Gastroesophageal sphincter (tissue), 4 donors: Measurements from ENCODE around the gene NCBP2L. TPM values are rescaled to one million over a fixed set of nuclear protein-coding genes. Genes with fewer than 3 reads are reported as not detected.

Experiments used
- ATAC-seq: fragments of 150-250 bp; one replicate; pipeline ENCODE4 v1.9.1; 2016; ENCODE audit warnings: mild to moderate bottlenecking, moderate library complexity
- H3K27ac ChIP-seq, 4 donors: fragments of 200-600 bp; sonication (generic) in 3 of 4; 1 replicate in 3 of 4; 2 replicates in 1 of 4; pipeline ENCODE4 v1.5.1; 2016 to 2019
- H3K27me3 ChIP-seq: fragments of 200-600 bp; sonication (generic); one replicate; pipeline ENCODE4 v1.5.1; 2019
- H3K36me3 ChIP-seq, 2 donors: fragments of 200-600 bp; sonication (generic); one replicate each; pipeline ENCODE4 v1.5.1; 2019; ENCODE audit warnings: control low read depth in 1 of 2
- H3K4me1 ChIP-seq, 3 donors: fragments of 200-600 bp; sonication (generic); 1 replicate in 2 of 3; 2 replicates in 1 of 3; pipeline ENCODE4 v1.5.1; 2016 to 2019; ENCODE audit warnings: control low read depth in 2 of 3
- H3K4me3 ChIP-seq, 2 donors: fragments of 200-600 bp; sonication (generic); one replicate each; pipeline ENCODE4 v1.5.1; 2019; ENCODE audit warnings: mild to moderate bottlenecking in 1 of 2, moderate library complexity in 1 of 2
- H3K9me3 ChIP-seq, 3 donors: fragments of 200-600 bp; sonication (generic); one replicate each; pipeline ENCODE4 v1.5.1; 2017 to 2019; ENCODE audit warnings: control low read depth in 2 of 3
- EP300 ChIP-seq: sonication (generic); formaldehyde crosslinking; IDR thresholded peaks from one replicate; pipeline ENCODE4 v1.6.1; 2017; ENCODE audit warnings: antibody characterized with exemption, mild to moderate bottlenecking
- POLR2A ChIP-seq, 2 donors: fragments of 450-650 bp; IDR thresholded peaks; one replicate each; pipeline ENCODE4 v1.6.1; 2017; ENCODE audit warnings: antibody characterized with exemption in 2 of 2, mild to moderate bottlenecking in 2 of 2, moderate library complexity in 1 of 2
- POLR2AphosphoS5 ChIP-seq: sonication (generic); formaldehyde crosslinking; IDR thresholded peaks from one replicate; pipeline ENCODE4 v1.6.1; 2017; ENCODE audit warnings: antibody characterized with exemption
- WGBS, 2 donors: methylation state at CpG; one replicate each; pipeline ENCODE4 v1.1.5; 2018; ENCODE audit warnings: low coverage in 1 of 2; 5-methylcytosine and 5-hydroxymethylcytosine counted together
- total RNA-seq, 4 donors: library from RNA; depleted of rRNA; stranded (reverse); fragments of >200 nt; gene quantifications; one replicate each; pipeline ENCODE4 v1.1.0, GENCODE V29; 2016
- TF ChIP-seq, protein P1 (sequence below), 4 experiments: fragments of 200-600 bp in 2 of 4; fragments of 450-650 bp in 2 of 4; sonication (generic) in 1 of 4; IDR thresholded peaks; one replicate each; pipeline ENCODE4 v1.5.1; 2017 to 2019; ENCODE audit warnings: antibody characterized with exemption in 4 of 4, mild to moderate bottlenecking in 2 of 4, moderate library complexity in 2 of 4

The NCBP2L gene
- total RNA-seq, 4 donors from 2014 or later, result 0.31 TPM; not detected in 3

DNA sequence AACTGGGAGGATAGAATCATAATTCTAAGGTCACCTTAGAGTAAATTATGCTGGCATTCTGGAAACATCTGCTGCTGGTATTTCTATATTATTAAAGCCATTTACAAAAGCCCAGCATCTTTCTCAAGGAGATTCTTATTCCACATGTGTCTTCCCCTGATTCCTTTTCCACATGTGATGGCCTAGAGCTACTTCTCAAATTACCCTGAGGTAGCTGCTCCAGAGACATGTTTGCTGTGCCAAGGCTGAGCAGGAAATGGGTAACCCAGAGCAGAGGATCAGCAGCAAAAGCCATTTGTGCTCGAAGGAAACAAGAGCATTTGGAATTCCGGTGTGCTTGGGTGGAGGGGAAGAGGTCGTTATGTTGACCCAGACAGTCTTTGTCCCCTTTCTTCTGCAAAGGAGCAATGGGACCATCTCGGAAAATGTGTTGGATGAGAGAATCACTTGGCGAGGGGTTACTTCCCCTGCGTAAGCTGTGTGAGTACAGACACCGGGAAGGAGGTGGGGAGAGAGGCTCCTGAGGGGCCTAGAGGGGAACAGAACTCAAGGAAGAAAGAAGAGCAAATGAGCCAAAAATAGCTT, 26.6 kb upstream of the NCBP2L start:
- Histone ChIP-seq H3K27ac (peak overlapping the region in 2 of 4 donors; percentile 20 to 33), H3K4me1 (peaks cover 10 to 78% (median 20%) of the 10 kb centered on the region in 3 donors), H3K36me3 (no peaks in the 10 kb centered on the region), H3K27me3 (no peaks in the 10 kb centered on the region), H3K9me3 (no peaks in the 10 kb centered on the region), H3K4me3 (no peak overlapping the region)
- ATAC-seq, result no peak
- TF ChIP-seq POLR2AphosphoS5 (no peak), EP300 (no peak), POLR2A (IDR thresholded peaks at IDR 0.05) (no peak)
- TF ChIP-seq, protein P1, sequence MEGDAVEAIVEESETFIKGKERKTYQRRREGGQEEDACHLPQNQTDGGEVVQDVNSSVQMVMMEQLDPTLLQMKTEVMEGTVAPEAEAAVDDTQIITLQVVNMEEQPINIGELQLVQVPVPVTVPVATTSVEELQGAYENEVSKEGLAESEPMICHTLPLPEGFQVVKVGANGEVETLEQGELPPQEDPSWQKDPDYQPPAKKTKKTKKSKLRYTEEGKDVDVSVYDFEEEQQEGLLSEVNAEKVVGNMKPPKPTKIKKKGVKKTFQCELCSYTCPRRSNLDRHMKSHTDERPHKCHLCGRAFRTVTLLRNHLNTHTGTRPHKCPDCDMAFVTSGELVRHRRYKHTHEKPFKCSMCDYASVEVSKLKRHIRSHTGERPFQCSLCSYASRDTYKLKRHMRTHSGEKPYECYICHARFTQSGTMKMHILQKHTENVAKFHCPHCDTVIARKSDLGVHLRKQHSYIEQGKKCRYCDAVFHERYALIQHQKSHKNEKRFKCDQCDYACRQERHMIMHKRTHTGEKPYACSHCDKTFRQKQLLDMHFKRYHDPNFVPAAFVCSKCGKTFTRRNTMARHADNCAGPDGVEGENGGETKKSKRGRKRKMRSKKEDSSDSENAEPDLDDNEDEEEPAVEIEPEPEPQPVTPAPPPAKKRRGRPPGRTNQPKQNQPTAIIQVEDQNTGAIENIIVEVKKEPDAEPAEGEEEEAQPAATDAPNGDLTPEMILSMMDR (IDR thresholded peaks at IDR 0.05), result no peak
- WGBS, 2 donors, result 66 to 80% methylated on average over 3 to 5 of the region's 7 CpGs

DNA sequence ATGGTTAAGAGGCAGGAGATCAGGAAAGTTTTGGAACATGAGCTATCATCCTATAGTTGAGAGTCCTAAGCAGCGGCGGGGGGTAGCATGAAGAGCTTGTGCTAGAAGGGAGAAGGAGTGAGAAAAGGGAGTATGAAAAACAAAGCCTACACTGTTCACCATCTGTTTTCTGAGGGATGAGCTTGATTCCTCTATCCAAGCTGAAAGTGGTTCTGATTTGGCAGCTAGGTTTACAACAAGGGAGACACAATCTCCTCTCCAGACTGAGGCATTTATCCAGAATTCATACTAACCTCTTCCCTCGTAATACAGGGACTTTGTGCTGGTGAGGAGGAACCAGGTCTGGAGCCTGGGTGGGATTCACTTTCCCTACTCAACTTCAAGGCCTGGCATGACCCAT, 25.5 kb upstream of the NCBP2L start:
- no peak for ATAC-seq
- Histone ChIP-seq H3K27ac (peak overlapping the region in 3 of 4 donors; percentile 38 to 61 (median 49)), H3K36me3 (no peaks in the 10 kb centered on the region), H3K4me3 (no peak overlapping the region), H3K9me3 (no peaks in the 10 kb centered on the region), H3K4me1 (peaks cover 5 to 72% (median 13%) of the 10 kb centered on the region in 3 donors), H3K27me3 (no peaks in the 10 kb centered on the region)
- 90 to 100% methylated on average over 2 to 3 of the region's 3 CpGs for WGBS, 2 donors
- TF ChIP-seq, protein P1 (IDR thresholded peaks at IDR 0.05), result no peak
- no peak for TF ChIP-seq POLR2A (IDR thresholded peaks at IDR 0.05)
- no peak for TF ChIP-seq EP300
- no peak for TF ChIP-seq POLR2AphosphoS5

DNA sequence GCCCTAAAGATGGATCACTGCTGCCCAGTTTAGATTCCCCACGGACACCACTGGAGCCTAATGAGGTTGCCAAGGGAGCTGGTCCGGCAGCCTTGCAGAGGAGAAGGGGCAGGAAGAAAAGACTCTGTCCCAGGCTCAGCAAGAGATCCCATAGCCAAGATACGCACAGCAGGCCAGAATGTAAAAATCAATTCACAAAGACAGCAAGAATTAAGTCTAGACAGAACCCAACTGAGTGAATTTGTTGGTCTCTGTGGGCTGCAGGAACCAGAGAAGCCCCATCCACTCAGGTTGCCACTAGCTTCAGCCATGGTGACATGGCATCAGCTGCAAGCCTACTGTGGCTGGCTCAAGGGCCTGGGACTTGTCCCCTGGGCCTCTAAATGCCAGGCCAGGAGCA, 24.8 kb upstream of the NCBP2L start:
- peaks cover 3 to 66% (median 9%) of the 10 kb centered on the region in 3 donors for H3K4me1 ChIP-seq
- TF ChIP-seq POLR2AphosphoS5 (no peak), POLR2A (IDR thresholded peaks at IDR 0.05) (no peak), EP300 (no peak)
- TF ChIP-seq, protein P1 (IDR thresholded peaks at IDR 0.05), result no peak
- no peak for ATAC-seq
- no peaks in the 10 kb centered on the region for H3K36me3 ChIP-seq
- WGBS, 2 donors, result 100% methylated on average over 1 of the region's 3 CpGs; no CpG with 5 or more reads in 1 of the 2 donors
- H3K27ac ChIP-seq, result peak overlapping the region in 3 of 4 donors; percentile 48 to 61 (median 49)
- no peaks in the 10 kb centered on the region for H3K9me3 ChIP-seq
- no peaks in the 10 kb centered on the region for H3K27me3 ChIP-seq
- no peak overlapping the region for H3K4me3 ChIP-seq

DNA sequence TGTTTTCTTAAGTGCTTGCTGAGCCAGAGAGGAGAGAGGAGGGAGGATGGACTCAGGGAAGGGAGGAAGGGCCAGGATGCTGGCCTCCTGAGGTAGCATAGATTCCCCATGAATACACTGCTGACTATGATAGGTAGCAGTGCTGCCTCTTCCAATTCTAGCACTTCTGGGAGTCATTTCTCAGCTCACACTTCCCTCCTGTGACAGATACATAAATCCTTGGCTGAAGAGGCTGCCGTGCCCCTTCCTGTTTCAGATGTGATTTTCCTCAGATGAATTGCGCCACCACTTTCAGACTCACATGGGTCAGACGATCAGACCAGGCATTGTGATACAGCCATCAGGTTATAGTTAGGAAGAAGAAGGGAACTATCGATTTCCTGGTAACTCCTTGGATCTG, 24.3 kb upstream of the NCBP2L start:
- peak; percentile 33 for ATAC-seq
- H3K4me1 ChIP-seq, result peaks cover 0 to 61% (median 7%) of the 10 kb centered on the region in 3 donors
- H3K4me3 ChIP-seq, result no peak overlapping the region
- TF ChIP-seq, protein P1 (IDR thresholded peaks at IDR 0.05), result no peak
- TF ChIP-seq POLR2A (IDR thresholded peaks at IDR 0.05), result no peak
- no peak for TF ChIP-seq POLR2AphosphoS5
- TF ChIP-seq EP300, result no peak
- peak overlapping the region in 3 of 4 donors; percentile 48 to 61 (median 49) for H3K27ac ChIP-seq
- H3K36me3 ChIP-seq, result no peaks in the 10 kb centered on the region
- no peaks in the 10 kb centered on the region for H3K27me3 ChIP-seq
- 100% methylated on average over 1 of the region's 4 CpGs; no CpG with 5 or more reads in 1 of the 2 donors for WGBS, 2 donors
- H3K9me3 ChIP-seq, result no peaks in the 10 kb centered on the region

DNA sequence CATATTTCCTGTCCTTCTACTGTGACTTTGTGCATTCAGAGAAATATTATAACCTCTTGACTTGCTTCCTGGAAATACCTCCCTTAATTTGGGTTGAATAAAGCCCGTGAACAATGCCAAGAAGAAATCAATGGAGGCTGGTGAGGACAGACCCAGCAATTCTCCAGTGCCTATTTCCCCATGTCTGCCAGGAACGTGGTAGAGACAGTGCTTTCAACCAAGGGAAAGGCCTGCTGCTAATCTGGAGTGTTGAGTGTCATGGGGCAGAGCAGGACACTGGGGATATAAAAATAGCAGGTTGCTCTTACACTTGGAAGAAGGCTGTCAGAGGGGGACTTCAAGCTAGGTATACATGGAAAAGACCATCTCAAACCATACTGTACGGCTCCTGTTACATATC, 21.8 kb upstream of the NCBP2L start:
- Histone ChIP-seq H3K27ac (peak overlapping the region in 3 of 4 donors; percentile 6 to 41 (median 17)), H3K4me1 (peaks cover 0 to 41% (median 2%) of the 10 kb centered on the region in 3 donors), H3K4me3 (no peak overlapping the region), H3K27me3 (no peaks in the 10 kb centered on the region), H3K9me3 (no peaks in the 10 kb centered on the region), H3K36me3 (no peaks in the 10 kb centered on the region)
- TF ChIP-seq, protein P1 (IDR thresholded peaks at IDR 0.05), result no peak
- TF ChIP-seq EP300 (no peak), POLR2A (IDR thresholded peaks at IDR 0.05) (no peak), POLR2AphosphoS5 (no peak)
- WGBS, 2 donors, result 47 to 90% methylated on average over 1 to 3 of the region's 3 CpGs
- ATAC-seq, result no peak
